Right lung (tissue), 10 donors: ENCODE data around the gene C16orf82. TPM values are rescaled to one million over a fixed set of nuclear protein-coding genes. Genes with fewer than 3 reads are reported as not detected.
A peak's percentile ranks its signal among the peaks of the same experiment; 100 is the strongest.

Source experiments
- DNase-seq, 2 donors: peaks; one replicate each; pipeline ENCODE4 v3.0.0-alpha.2; 2013
- long read RNA-seq, 8 donors: transcript quantifications; one replicate each; lab custom pipeline, GENCODE V29; 2026
- polyA plus RNA-seq, 5 donors: library from polyadenylated mRNA; unstranded; fragments of 120-200 nt; gene quantifications; one replicate each; pipeline versions ENCODE4 v1.2.1 to v1.2.3, GENCODE V29; 2013; ENCODE audit warnings: inconsistent platforms in 1 of 5, low replicate concordance in 1 of 5; ENCODE audit not compliant: insufficient read length in 5 of 5, insufficient read depth in 1 of 5

The C16orf82 gene
- polyA plus RNA-seq: not detected
- long read RNA-seq, donor 1: 0 reads
- long read RNA-seq, donor 2, partial matches to known transcripts: 0 of 1 reads
- long read RNA-seq, donor 2, other reads (novel, unspliced or antisense): 0 of 1 reads
- long read RNA-seq, donor 3: 0 reads
- long read RNA-seq, donor 4: 0 reads
- long read RNA-seq, donor 5: 0 reads
- long read RNA-seq, donor 6: 0 reads
- long read RNA-seq, donor 7: 0 reads
- long read RNA-seq, donor 8: 0 reads

GRCh38 chr16:27066668-27067537 lies at the start of gene C16orf82:
Gene C16orf82 (plus strand): TSS chr16:27066927.
- peak; percentile 0 to 5 for DNase-seq

DNA sequence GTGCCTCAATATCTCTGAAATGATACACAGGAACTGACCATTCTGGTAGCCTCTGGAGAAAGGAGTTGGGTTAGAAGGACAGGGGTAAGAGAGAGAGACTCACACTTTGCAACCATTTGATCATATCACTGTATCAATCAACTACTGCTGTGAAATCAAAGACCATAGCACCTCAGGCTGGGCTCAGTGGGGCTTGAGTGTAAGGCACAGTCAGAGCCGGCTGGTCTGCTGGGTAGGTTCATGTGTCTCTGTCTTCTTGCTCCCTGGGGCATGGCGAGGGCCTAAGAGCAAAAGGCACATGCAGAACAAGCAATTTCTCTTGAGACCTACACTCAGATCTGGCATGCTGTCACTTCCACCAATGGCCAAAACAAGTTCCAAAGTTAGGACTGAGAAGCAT lies 46.7 kb upstream of the C16orf82 start:
- no peak for DNase-seq

GRCh38 chr16:27024010-27024409 lies 42.7 kb upstream of the C16orf82 start:
- no peak for DNase-seq

DNA sequence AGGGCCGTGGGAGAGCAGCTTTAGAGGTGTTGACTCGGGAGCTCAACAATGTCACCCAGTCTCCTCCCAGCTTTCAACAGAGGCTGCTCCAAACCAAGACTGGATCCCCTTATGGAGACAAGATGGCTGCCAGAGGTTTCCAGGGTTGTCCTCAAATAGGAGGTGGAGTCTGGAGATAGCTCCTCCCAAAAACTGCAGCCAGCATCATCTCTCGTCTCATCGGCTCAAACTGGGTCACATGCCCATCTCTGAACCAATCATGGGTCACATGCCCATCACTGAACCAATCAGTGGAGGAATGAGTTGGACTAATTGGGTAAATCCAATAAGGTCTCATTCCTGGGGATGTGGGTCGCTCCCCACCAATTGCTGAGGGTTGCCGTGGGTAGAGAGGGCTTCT lies 41.1 kb upstream of the C16orf82 start:
- DNase-seq: no peak

GRCh38 chr16:27027971-27028370 lies 38.8 kb upstream of the C16orf82 start:
- no peak for DNase-seq

DNA sequence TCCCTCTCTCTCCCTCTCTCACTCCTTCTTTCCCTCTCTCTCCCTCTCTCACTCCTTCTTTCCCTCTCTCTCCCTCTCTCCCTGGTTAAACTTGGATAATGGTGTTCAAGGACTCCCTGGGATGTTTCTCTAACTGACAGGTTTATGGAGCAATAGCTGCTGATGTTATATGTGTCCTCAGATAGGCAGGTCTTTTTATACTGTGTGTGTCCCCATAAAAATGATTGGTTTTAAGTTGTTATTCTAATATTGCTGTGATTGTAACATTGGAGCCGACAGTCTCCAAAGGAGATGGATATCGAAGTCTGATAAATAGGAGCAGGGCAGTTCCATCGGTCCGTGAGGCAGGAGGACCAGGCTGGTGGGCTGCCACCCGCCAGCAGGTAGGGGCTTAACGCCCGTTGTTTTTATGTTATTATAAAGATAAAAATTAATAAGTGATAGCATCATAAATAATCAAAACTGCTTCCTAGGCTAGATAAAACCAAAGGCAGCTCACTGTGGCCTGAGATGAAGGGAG lies 38.1 kb upstream of the C16orf82 start:
- DNase-seq: no peak

GRCh38 chr16:27029525-27029924 lies 37.2 kb upstream of the C16orf82 start:
- no peak for DNase-seq

GRCh38 chr16:27033281-27033979 lies 33.3 kb upstream of the C16orf82 start:
- DNase-seq: no peak

DNA sequence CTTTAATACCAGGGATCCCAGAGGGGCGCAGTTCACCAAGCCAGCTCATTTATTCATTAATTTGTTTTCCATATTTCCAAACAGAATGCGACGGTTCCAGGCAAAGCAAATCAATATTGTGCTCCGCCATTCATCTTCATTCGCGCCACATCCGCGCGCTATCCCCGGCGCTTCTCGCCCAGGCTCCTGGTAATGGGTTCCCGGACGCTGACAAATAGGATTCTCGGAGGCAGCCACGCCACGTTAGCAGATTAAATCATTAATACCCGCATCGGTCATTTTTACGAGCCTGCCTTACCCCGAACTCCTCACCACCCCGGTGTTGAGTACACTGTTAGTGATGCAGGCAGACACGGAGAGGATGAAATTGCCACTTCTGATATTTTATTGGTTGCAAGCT lies 26.0 kb upstream of the C16orf82 start:
- DNase-seq: no peak

DNA sequence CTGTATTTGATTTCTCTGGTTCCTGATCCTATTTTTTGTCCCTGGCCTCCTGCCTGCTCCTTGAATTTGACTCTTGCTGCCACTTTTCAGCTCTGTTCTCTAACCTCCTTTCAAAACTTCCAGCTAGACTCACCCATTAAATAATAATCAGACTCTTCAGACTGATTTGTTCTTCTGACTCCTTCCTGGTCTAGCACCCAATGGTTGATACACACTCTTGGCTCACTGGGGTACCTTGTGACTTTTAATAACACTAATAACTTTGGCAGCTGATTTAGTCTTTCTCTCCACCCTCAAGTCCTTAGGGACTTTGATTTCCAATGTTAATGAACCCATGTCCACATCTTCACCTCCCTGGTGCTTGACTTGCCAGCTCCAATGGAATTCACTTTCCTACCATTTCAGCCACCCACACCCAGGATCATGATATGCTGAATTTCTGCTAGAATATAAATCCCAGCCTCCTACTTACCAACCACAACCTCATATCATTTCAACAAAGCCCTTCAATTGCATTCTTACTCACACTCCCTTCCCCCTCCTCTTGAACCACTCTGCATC lies 19.7 kb upstream of the C16orf82 start:
- DNase-seq: no peak

- no peak for DNase-seq
These were observed 18.4 kb upstream of the C16orf82 start for GRCh38 chr16:27048316-27048715.

DNA sequence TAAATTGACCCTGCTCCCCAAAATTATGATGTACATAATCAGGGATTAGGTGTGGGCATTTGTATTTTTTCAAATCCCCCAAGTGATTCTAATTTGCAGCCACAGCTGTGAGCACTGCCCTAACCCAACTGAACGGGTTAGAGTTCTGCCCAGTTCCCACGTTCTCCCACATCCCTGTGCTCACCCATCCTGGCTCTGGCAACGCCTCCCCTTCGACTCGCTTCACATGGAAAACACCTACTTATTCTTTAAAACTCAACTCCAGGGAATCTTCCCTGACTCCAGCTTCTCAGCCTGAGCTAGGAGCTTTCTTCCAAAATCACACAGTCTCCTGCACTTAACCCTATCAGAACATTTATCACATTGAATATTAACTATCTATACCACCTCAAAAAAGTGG lies 17.6 kb upstream of the C16orf82 start:
- no peak for DNase-seq

DNA sequence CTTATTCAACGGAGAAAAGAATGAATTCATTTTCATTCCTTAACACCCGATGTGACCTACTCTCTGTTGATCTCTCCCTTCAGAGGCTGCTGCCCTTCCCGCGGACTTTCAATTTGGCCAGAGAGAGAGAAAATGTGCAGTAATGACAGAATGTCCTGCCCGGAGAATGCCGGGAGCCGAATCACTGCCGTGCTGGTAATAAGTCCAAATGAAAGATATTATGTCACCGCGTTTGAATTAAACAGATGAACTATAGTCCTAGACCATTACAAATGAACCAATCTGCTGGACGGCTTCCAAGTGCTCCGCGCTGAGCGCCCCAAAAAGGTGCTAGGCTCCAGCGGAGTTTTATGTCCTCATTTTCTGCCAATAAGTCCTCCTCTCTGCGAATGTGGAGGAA lies 14.7 kb upstream of the C16orf82 start:
- no peak for DNase-seq

DNA sequence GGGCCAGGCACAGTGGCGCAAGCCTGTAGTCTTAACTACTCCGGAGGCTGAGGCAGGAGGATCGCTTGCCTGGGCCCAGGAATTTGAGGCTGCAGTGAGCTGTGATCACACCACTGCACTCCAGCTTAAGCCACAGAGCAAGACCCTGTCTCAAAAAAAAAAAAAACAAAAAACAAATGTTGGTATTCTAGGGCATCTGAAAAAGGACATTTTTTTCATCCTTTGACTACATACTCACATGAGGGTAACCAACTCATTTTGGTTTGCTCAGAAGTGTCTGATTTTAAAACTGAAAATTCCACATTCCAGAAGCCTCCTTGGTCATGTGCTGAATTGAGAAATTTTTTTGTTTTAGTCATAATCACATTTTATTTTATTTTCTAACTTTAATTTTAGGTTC lies 12.7 kb upstream of the C16orf82 start:
- DNase-seq: no peak

- DNase-seq: no peak
These were observed 8.4 kb upstream of the C16orf82 start for GRCh38 chr16:27058299-27058698.

GRCh38 chr16:27070776-27071175 lies 4.0 kb downstream of the C16orf82 start:
- DNase-seq: no peak

- no peak for DNase-seq
These were observed 7.0 kb downstream of the C16orf82 start for GRCh38 chr16:27073733-27074132.

DNA sequence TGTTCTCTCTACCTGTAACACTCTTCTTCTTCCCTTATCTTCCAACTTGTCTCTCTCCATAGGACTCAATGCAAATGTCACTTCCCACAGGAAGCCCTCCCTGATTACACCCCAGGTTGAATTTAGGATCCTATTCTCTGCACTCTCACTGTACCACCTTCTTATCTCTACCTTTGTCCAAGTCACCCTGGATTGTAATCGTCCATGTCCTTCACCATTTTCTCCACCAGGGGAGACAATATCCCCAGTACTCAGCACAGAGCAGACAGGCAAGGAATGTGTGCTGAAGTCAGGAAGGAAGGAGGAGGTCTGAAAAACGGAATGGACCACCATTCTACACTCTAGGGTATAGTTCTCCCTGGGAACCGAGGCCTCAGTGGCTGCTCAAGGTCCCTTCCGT lies 14.2 kb downstream of the C16orf82 start:
- DNase-seq: no peak

GRCh38 chr16:27083861-27084261 lies 17.1 kb downstream of the C16orf82 start:
- DNase-seq: no peak

DNA sequence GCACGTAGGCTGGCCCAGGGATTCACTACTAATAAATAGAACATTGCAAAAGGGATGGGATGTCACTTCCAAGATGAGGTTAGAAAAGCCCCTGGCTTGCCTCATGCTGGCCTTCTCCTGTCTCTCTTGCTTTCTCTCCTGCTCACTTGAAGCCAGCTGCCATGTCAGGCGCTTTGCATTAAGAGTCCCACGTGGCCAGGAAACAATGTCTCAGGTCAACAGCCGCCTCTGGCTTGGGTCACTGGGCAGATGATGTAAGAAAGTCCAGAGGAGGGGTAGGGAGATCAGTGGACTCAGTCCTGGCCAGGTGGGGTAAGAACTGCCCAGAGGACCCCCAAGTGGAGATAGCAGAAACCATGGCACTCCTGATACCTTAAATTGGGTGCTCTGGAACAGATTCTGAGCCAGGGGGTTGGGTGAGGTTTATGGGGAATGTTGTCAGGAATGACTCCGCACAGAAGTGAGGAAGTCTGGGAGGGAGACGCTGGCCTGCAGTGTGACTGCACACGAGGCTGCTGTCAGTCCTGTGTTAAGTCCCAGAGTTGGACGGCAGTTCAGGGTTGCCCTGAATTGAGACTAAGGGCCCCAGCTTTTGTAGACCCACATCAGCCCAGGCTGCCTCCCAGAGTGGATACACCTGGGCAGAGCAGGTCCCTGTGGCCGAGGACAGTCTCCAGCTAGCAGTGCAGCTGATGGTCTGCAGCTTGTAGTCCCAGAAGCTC lies 17.7 kb downstream of the C16orf82 start:
- DNase-seq: no peak

DNA sequence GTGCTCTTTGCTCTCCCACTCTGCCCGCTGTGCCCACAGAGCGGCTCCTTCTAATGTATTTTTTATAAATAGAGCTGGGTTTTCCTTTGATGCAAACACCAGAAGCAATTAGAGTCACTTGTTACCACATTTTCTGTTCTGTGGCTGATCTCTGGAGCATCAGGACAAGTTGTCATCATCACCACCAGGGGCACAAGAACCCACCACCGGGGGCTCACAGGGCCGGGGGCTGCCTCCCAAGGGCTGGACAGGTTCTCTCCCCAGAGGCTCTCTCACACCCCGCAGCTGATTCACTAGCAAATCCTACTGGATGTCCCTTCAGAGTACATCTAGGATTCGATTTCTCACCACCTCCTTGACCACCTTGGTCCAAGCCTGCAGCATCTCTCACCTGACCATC lies 18.5 kb downstream of the C16orf82 start:
- no peak for DNase-seq
